Astrocyte (in vitro differentiated cells and primary cell): Measurements from ENCODE around the gene LRRIQ1.

ENCODE experiments used
- EZH2 ChIP-seq: IDR thresholded peaks from 2 replicates; pipeline ENCODE4 v1.6.1; 2012; ENCODE audit warnings: mild to moderate bottlenecking, low read length, inconsistent platforms; ENCODE audit not compliant: insufficient read depth
- TF ChIP-seq, protein P1 (sequence below): IDR thresholded peaks from 2 replicates; pipeline ENCODE4 v1.5.1; 2011; ENCODE audit warnings: low read depth, mild to moderate bottlenecking, inconsistent platforms, low read length, moderate library complexity; ENCODE audit not compliant: insufficient read depth

DNA sequence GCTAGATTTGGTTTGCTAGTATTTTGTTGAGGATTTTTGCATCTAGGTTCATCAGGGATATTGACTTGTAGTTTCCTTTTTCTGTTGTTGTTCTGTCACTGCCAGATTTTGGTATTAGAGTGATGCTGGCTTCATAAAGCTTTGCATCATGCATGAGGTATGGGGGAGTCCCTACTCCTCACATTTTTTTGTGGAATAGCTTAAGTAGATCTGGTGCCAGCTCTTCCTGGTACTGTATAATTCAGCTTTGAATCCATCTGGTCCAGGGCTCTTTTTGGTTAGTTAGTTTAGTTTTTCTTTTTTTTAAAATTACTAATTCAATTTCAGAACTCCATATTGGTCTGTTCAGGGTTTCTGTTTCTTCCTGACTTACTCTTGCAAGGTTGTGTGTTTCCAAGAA is 59.4 kb downstream of the LRRIQ1 start:
- TF ChIP-seq, protein P1, sequence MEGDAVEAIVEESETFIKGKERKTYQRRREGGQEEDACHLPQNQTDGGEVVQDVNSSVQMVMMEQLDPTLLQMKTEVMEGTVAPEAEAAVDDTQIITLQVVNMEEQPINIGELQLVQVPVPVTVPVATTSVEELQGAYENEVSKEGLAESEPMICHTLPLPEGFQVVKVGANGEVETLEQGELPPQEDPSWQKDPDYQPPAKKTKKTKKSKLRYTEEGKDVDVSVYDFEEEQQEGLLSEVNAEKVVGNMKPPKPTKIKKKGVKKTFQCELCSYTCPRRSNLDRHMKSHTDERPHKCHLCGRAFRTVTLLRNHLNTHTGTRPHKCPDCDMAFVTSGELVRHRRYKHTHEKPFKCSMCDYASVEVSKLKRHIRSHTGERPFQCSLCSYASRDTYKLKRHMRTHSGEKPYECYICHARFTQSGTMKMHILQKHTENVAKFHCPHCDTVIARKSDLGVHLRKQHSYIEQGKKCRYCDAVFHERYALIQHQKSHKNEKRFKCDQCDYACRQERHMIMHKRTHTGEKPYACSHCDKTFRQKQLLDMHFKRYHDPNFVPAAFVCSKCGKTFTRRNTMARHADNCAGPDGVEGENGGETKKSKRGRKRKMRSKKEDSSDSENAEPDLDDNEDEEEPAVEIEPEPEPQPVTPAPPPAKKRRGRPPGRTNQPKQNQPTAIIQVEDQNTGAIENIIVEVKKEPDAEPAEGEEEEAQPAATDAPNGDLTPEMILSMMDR, result no peak
- TF ChIP-seq EZH2, result no peak
